GM12874 (cell line): ENCODE results near the gene GALM.

Experiments
- CTCF ChIP-seq: IDR thresholded peaks from 2 replicates; pipeline ENCODE4 v1.5.1; 2011; ENCODE audit warnings: low read depth, mild to moderate bottlenecking, control low read depth, low read length, moderate library complexity; ENCODE audit not compliant: insufficient read depth

The GALM gene

GRCh38 chr2:38665854-38666555, at the start of gene GALM:
Gene GALM (plus strand): TSS chr2:38666114. CDS start chr2:38666162, 48 bp downstream.
- TF ChIP-seq CTCF, result no peak

- no peak for TF ChIP-seq CTCF
Measured at GRCh38 chr2:38617301-38617700, 48.6 kb upstream of the GALM start.

GRCh38 chr2:38619458-38620164, 46.3 kb upstream of the GALM start:
- no peak for TF ChIP-seq CTCF

- no peak for TF ChIP-seq CTCF
Measured at GRCh38 chr2:38620282-38620977, 45.5 kb upstream of the GALM start.

GRCh38 chr2:38621018-38621417, 44.9 kb upstream of the GALM start:
- no peak for TF ChIP-seq CTCF

GRCh38 chr2:38622210-38622609, 43.7 kb upstream of the GALM start:
- no peak for TF ChIP-seq CTCF

- TF ChIP-seq CTCF, result no peak
Measured at GRCh38 chr2:38626326-38627035, 39.4 kb upstream of the GALM start.
